ENCODE data around the gene TRAPPC12.
"Not testable (repeated sequence)": the region's sequence is repeated elsewhere in the genome, so short reads cannot be mapped to it uniquely, and the experiment has no call there.

TRAPPC12 gene

GRCh38 chr2:3492951-3493614 lies 113.6 kb downstream of the TRAPPC12 start:
- no peak for TF ChIP-seq CTCF (IDR thresholded peaks at IDR 0.05; ENCODE audit: control insufficient read depth, extremely low read depth, insufficient read depth)
- no peak for DNase-seq (ENCODE audit: low read depth)
- H3K4me3 ChIP-seq (ENCODE audit: low read depth, low read length), result no peak overlapping the region

- H3K4me3 ChIP-seq (ENCODE audit: low read depth, low read length), result no peak overlapping the region
- no peak for DNase-seq (ENCODE audit: low read depth)
- no peak for TF ChIP-seq CTCF (IDR thresholded peaks at IDR 0.05; ENCODE audit: control insufficient read depth, extremely low read depth, insufficient read depth)
Measured at GRCh38 chr2:3493615-3494007, 114.1 kb downstream of the TRAPPC12 start.

GRCh38 chr2:3494984-3495666 lies 115.6 kb downstream of the TRAPPC12 start:
- H3K4me3 ChIP-seq (ENCODE audit: low read depth, low read length), result no peak overlapping the region
- DNase-seq (ENCODE audit: low read depth), result no peak
- no peak for TF ChIP-seq CTCF (IDR thresholded peaks at IDR 0.05; ENCODE audit: control insufficient read depth, extremely low read depth, insufficient read depth)

- not testable (repeated sequence) for H3K4me3 ChIP-seq (ENCODE audit: low read depth, low read length); DNase-seq (ENCODE audit: low read depth)
Measured at GRCh38 chr2:3496708-3497080, 117.2 kb downstream of the TRAPPC12 start.

- no peak for TF ChIP-seq CTCF (IDR thresholded peaks at IDR 0.05; ENCODE audit: control insufficient read depth, extremely low read depth, insufficient read depth)
- no peak for DNase-seq (ENCODE audit: low read depth)
- no peak overlapping the region for H3K4me3 ChIP-seq (ENCODE audit: low read depth, low read length)
Measured at GRCh38 chr2:3498783-3499394, 119.4 kb downstream of the TRAPPC12 start.

GRCh38 chr2:3500326-3500899 lies 120.9 kb downstream of the TRAPPC12 start:
- DNase-seq (ENCODE audit: low read depth), result no peak
- no peak for TF ChIP-seq CTCF (IDR thresholded peaks at IDR 0.05; ENCODE audit: control insufficient read depth, extremely low read depth, insufficient read depth)
- no peak overlapping the region for H3K4me3 ChIP-seq (ENCODE audit: low read depth, low read length)

GRCh38 chr2:3503046-3503445 lies 123.6 kb downstream of the TRAPPC12 start:
- TF ChIP-seq CTCF (IDR thresholded peaks at IDR 0.05; ENCODE audit: control insufficient read depth, extremely low read depth, insufficient read depth), result no peak
- no peak overlapping the region for H3K4me3 ChIP-seq (ENCODE audit: low read depth, low read length)
- no peak for DNase-seq (ENCODE audit: low read depth)
